Right kidney (tissue), 1 donor: ENCODE results near the gene RNF212.
A peak's percentile ranks its signal among the peaks of the same experiment; 100 is the strongest.

Experiments
- DNase-seq: peaks from one replicate; pipeline ENCODE4 v3.0.0-alpha.2; 2016

Gene RNF212

DNA sequence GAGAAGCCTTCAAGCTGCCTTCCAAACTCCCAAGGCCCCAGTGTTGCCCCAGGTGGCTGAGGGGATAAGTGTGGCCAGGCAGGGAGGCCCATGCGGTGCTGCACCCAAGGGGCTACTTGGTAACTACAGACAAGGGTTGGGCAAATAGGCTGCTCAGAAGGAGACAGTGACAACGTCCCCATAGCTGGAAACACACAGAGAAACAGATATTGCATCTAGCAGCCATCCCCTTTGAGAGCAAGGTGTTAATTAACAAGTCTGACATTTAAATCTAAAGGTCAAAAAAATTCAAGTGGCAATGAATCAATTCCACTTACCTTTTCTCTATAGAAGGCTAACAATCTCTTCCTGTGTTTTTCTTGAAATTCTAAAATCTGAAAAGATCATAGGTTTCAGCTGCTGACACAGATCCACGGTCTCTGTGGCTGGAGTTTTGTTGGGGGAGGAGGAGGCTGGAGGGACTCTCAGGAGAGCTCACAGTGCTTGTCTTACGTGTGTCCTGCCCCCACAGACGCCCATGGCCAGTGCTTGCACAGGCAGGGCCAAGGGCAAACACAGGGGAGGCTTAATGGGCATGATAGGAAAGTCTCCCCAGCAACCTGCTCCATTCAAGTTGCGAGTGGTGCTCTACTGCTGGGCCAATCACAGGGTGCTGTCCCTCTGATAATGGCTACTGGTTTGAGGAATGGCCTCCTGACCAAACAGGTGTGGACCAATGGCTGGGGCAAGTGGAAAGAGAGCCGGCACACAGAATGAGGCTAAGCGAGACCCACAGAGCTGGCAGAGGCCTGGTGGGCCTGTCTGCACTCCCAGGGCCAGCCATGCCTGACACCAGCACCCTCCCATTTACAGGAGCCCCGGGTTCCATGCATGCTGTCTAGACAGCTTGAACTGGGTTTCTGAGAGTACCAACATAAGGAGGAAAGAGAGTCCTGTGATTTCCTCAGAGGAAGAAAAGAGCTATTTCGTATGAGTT, 22.6 kb downstream of the RNF212 start:
- DNase-seq = no peak

- DNase-seq = no peak
Measured at GRCh38 chr4:1090036-1090435, 23.3 kb downstream of the RNF212 start.

- DNase-seq = no peak
Measured at GRCh38 chr4:1087371-1087770, 26.0 kb downstream of the RNF212 start.

DNA sequence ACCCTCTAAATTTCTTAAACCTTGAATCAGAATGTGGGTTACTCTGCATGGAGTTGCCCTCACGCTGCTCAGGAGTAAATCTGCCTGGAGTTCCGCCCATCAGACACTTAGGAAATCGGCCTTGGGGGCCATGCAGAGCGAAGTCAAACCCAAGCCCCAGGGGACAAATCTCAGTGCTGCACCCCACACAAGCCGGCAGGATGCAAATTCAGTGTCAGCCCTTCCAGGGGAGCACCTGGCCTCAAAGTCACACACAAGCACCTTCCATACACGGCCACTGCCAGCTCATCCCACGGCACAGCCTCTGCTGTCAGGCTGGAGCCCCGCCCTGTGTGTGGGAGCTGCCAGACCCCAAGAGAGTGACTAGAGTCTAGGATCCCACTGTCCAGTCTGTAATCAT, 27.4 kb downstream of the RNF212 start:
- DNase-seq = no peak

DNA sequence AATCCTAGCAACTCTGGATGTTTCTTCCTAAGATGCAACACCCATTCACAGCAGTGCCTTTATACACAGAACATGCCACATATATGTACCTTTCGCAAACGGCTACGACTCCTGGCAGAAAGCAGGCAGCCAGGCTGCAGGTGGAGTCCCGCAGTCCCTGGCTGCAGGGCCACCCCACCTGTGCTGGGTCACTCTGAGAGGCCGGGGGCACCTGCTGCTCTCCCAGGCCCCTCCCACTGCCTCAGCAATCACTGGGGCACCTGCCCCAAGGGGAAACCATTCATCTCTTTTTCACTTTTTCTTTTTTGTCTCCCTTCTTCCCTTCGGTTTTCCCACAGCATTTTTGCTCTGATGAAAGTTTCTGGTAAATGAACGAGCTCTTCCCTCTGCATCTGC, 28.0 kb downstream of the RNF212 start:
- no peak for DNase-seq

GRCh38 chr4:1084796-1085403, 28.5 kb downstream of the RNF212 start:
- DNase-seq = no peak

DNA sequence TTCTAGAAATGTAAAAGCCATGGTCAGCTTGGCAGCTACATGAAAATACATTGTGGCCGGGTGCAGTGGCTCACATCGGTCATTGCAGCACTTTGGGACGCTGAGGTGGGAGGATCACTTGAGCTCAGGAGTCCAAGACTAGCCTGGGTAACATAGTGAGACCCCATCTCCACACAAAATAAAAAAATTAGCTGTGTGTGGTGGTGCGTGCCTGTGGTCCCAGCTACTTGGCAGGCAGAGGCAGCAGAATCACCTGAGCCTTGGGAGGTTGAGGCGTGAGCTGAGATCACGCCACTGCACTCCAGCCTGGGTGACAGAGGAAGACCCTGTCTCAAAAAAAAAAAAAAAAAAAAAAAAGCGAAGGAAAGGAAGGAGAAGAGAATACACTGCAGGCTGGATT, 29.0 kb downstream of the RNF212 start:
- no peak for DNase-seq

GRCh38 chr4:1082215-1083182, 30.9 kb downstream of the RNF212 start:
- DNase-seq = peak; percentile 21

DNA sequence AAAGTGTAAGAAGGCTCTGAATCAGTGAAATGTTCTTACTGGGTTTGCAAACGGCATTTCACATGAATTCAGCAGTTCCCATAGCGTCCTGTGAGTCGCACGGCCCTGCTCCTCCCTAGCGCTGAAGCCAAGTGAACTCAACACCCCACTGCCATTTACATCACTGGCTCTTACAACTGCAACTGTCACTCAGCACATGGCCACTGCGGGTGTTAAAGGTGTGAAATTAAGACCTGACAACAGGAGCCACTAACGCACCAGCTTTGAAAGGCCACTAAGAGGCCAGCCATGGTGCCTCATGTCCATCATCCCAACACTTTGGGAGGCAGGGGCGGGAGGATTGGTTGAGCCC, 31.7 kb downstream of the RNF212 start:
- no peak for DNase-seq

DNA sequence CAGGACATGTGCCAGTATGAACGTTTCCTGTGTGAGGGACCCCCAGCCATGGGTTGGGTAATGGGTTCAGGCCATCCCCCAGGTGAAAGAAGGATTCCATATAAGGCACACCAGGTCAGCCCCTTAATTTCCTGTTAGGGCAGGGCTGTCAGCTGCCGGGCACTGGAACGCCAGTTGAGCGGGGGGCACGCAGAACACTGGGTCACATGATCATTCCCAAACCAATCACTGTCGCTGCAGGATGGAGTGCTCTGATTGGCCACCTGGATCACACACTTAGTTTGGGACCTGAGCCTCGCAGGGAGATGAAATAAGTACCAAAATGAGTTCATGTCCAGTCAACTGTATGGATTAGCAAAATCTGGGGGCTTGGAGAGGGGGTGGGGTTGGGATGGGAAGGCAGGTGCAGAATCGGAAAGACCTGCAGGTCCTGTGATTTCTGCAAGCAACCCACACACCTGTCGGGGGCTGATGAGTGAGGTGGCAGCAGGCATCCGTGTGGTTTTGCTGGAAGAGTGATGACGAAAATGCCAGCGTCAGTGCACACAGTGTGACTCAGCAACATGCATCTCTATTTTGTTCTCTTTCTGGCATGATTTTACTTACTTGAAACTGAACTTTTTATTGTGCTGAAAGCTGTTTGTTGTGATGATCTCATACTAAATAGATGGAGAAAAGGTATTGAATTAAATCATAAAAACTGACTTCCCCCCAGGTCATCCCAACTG, 32.2 kb downstream of the RNF212 start:
- DNase-seq = no peak

DNA sequence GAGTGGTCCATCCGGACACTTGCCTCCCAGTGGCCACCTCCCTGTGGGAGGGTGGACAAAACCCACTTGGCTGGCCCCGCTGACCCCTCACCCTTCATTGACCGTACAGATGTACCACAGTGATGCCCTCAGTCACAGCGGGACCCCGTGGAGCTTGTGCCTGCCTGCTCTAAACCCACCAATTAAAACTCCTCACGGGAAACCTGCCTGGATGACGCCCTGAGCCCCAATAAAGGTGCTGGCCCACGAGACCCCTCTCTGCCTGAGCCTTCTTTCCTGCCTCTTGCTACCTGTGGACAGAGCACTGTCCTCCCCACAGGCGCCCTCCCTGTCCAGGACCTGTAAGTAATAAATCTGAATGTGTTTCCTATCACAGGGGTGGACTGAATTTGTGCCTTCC, 32.9 kb downstream of the RNF212 start:
- DNase-seq = no peak

DNA sequence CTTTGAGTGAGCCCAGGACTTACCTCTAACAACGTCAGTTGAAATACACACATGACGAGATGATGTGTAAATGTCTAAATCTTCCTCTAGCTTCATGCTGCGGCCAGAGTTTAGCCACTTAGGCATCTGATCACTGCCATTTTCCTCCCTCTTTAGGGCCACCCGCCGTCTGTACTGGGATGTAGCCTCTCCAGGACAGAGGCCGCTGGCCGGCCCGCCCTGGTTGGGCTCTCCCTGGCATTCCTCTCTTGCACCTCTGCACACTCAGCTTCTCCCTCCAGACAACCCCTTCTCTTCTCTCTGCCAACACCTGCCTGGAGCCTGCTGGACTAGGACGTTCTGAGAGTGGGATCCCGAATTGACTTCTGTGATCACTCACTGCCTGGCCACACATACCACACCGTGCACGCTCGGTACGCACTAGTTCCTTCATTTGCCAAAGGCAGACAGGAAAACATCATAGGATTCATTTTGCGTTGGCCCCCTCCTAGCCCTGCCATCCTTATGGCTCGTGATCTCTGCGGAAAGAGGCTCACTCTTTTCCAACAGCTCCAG, 33.6 kb downstream of the RNF212 start:
- no peak for DNase-seq

DNA sequence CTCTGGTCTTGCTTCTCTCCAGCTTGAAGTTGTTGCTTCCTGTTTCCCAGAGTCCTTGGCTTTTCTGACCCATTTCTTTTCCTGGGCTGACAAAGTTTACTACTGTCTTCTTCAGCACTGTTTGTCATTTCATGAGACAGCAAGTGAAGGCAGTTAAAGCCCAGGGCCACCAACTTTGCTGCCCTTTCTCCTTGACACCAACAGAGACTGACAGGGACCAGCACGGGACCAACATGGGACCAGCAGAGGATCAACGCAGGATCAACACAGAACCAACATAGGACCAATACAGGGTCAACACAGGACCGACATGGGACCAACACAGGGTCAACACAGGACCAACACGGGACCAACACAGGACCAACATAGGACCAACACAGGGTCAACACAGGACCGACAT, 34.9 kb downstream of the RNF212 start:
- no peak for DNase-seq

DNA sequence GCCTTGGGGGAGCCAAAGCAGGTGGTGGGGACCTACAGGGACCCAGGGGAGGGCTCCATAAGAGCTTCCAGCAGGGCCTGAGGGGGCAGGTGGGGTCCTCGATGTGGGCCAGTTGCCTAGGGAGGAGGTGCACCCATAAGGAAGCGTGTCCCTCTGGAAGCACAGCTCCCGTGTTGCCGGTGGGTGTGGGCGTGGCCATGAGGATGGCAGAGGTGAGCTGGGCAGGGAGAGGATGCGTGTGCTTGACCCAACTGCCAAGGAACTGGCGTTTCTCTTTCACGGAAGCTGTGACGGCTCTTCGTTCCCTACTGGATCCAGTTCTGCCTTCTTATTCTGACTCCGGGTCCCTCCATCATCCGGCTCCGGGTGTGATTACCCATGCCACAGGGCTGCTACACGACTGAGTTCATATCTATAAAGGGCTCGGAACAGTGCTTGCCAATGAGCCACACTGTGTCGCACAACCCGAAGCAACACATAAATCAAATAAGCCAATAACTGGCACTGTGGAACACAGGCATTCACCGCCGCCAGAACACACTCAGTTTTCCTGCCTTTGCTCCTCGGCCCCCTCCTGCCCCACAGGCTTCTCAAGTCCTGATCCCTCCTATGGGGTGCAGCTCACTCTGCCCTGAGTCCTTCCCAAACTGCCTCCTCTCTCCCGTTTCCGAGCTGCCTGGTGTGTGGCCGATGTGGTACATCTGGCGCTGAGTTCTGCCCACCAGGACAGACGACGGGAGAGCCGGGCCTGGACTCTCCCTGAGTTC, 35.5 kb downstream of the RNF212 start:
- DNase-seq = no peak

GRCh38 chr4:1075809-1076699, 37.3 kb downstream of the RNF212 start:
- DNase-seq = no peak

GRCh38 chr4:1075225-1075624, 38.1 kb downstream of the RNF212 start:
- DNase-seq = no peak

- DNase-seq = no peak
Measured at GRCh38 chr4:1074077-1074476, 39.3 kb downstream of the RNF212 start.

DNA sequence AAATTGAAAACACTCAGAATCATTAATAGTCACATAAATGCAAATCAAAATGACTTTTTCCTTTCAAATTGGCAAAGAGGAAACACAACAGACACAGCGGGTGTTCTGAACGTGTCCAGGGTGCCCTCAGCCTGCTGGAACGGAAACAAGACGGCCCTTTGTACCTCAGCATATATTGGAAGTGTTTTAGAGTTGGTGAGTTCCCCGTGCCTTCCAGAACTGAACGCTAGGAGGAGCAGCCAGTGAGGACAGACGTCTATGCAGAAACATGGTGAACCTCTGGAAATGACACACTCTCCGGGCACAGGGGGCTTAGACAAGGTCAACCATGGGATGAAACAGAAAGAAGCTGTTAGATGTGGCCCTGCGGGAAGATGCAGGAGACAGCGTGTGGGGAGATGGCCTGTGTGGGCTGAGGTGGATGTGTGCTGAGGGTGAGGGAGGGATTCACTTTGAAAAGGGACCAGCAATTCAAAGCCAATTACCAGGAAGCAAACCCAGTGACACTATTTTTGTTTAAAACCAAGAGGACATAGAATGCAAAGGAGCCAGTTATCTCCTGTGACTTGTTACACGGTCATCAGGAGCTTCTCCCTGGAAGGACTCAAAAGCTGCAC, 40.4 kb downstream of the RNF212 start:
- DNase-seq = no peak

- DNase-seq = no peak
Measured at GRCh38 chr4:1069394-1069793, 44.0 kb downstream of the RNF212 start.
